NCI-H460 (cell line): ENCODE results near the gene GMIP. TPM values are rescaled to one million over a fixed set of nuclear protein-coding genes. Genes with fewer than 3 reads are reported as not detected.

Source experiments
- DNase-seq: peaks from one replicate; pipeline ENCODE4 v3.0.0-alpha.2; 2016; ENCODE audit warnings: low read depth; ENCODE audit errors: extremely low read depth
- total RNA-seq: library from RNA; depleted of rRNA; stranded (reverse); fragments of >200 nt; shearing (Covaris generic); gene quantifications from 2 replicates; pipeline ENCODE4 v1.2.3, GENCODE V29; 2014

The GMIP gene
- total RNA-seq, 1 experiment from 2014 or later: 4.4 TPM

- no peak for DNase-seq
These were observed 6.8 kb downstream of the GMIP start for GRCh38 chr19:19636573-19637185.

DNA sequence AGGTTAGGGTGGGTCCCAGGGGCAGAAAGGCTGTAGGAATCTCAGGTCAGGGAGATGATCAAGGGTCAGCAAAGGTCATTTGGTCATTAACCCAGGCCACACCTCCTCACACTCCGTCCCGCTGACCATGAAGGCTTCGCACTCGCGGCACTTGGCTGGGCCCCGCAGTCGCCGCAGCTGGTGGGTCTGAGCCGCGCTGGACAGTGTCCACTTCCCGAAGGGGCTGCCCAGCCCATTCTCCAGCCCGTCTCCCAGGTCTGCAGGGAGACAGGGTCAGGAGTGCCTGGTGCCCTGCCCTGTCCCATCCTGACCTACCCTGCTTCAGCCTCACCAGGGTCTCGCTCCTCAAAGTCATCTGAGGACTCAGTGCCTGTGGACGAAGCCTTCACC lies 8.1 kb downstream of the GMIP start:
- DNase-seq: no peak

GRCh38 chr19:19634516-19635312 lies 8.7 kb downstream of the GMIP start:
- no peak for DNase-seq

- DNase-seq: no peak
These were observed 9.5 kb downstream of the GMIP start for GRCh38 chr19:19633711-19634515.

DNA sequence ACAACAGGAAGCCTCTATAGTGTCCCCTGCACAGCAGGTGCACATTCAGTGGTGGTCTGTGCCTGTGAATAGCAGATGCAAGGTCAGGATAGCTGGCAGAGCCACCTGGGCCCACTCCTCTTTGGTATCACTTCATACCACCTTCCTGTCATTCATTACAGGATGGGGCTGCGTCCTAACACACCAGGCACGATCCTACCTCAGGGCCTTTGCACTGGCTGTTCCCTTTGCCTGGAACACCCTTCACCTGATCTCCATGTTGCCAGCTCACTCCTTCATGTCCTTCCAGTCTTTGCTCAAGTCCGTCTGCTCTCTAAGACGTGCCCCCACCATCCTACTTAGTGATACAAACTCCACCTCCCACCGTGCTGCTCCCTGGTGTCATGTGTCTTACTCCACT lies 10.8 kb downstream of the GMIP start:
- DNase-seq: no peak

GRCh38 chr19:19631346-19631745 lies 12.1 kb downstream of the GMIP start:
- no peak for DNase-seq

DNA sequence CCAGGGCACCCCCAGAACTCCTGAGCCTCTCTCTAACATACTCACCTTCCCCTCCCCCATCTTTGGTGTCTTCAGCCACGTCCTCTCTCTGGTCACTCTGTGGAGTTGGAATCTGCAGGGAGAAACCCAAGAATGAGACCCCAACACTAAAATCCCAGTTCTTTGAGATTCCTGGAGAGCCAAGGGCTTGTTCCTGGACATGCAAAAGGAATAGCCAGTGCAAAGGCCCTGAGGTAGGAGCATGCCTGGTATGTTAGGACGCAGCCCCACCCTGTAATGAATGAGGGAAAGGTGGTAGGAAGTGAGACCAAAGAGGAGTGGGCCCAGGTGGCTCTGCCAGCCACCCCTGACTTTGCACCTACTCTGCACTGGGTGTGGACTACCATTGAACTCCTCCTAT lies 13.0 kb downstream of the GMIP start:
- no peak for DNase-seq

- DNase-seq: no peak
These were observed 13.4 kb downstream of the GMIP start for GRCh38 chr19:19630062-19630414.

DNA sequence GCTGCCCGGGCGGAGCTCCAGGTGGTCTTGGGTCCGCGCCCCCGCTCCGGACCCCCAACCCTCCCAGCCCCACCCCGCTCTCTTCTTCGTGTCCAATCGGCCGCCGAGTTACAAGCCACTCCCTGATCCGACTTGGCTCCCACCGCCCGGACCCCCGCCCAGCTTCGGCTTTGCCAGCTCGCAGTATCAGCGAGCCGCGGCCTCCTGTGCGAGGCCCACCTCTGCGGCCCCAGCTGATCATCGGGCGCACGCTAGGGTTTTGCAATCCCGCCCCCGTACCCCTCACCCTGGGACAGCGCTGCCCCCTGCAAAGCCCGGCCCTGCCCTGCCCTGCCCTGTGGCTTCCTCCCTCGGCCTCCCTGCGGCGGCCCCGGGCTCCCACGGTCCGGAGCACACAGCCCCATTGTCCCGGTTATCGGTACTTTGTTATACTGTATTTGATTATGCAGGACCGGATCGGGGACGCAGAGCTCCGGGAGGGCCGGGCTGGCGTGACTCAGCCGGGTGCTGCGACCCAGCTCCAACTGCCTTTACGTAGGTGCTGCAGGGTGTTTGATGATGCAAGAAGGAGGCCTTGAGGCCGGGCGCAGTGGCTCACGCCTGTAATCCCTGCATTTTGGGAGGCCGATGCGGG lies 14.8 kb downstream of the GMIP start:
- peak; percentile 50 for DNase-seq

GRCh38 chr19:19627621-19628500 lies 15.6 kb downstream of the GMIP start, which contains the start of gene LPAR2:
Gene LPAR2, minus strand, starts transcription at chr19:19628220. Its CDS starts 945 bp downstream, at chr19:19627275.
- DNase-seq: no peak

DNA sequence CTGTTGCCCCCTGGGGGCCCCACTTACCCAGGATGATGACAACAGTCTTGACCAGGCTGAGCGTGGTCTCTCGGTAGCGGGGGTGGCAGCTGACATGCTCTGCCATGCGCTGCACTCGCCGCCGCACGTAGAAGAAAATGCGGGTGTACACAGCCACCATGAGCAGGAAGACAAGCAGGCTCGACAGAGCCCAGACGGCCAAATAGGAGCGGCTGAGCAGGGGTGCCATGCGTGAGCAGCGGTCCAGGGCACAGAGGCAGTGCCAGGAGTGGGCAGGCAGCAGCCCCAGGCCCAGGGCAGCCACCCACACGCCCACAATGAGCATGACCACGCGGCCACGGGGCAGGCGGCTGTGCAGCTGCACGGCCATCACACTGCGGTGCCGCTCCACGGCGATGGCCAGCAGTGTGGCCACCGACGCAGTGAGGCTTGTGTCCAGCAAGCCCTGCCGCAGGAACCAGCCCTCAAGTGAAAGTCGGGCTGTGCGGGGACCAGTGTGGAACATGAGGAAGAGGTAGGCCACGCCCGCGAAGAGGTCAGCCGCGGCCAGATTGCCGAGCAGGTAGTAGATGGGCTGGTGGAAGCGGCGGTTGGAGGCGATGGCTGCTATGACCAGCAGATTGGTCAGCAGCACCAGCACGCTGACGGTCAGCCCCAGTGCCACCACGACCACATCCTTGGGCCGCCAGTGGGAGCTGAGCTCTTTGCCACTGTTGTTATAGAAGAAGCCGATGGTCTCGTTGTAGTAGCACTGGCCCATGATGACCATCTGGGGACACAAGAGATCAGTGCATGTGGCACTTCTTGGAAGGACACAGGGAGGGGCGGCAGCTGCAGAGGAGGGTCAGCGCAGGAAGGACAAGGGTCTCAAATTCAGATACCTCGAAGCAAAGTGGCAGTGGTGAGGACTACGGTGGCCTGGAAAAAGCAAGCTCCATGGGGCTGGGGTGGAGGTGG lies 16.7 kb downstream of the GMIP start:
- no peak for DNase-seq

- DNase-seq: no peak
These were observed 19.4 kb downstream of the GMIP start for GRCh38 chr19:19624032-19624570.

DNA sequence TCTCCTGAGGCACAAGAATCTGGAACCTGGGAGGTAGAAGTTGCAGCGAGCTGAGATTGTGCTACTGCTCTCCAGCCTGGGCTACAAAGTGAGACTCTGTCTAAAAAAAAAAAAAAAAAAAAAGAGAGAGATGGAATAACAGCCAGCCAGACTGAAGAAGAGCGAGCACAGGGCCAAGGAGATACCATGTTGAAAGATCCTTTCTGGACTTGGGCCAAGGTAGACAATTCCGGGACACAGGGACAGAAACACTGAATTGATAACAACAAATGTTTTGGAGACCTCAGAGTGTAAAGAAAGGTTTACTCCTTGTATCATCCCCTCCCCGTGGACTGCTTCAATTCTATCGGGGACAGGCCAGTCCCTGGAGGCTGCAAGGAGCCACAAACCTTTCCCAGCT lies 20.1 kb downstream of the GMIP start:
- no peak for DNase-seq

GRCh38 chr19:19619849-19620210 lies 23.6 kb downstream of the GMIP start:
- DNase-seq: no peak

- no peak for DNase-seq
These were observed 24.1 kb downstream of the GMIP start for GRCh38 chr19:19619181-19619848.

DNA sequence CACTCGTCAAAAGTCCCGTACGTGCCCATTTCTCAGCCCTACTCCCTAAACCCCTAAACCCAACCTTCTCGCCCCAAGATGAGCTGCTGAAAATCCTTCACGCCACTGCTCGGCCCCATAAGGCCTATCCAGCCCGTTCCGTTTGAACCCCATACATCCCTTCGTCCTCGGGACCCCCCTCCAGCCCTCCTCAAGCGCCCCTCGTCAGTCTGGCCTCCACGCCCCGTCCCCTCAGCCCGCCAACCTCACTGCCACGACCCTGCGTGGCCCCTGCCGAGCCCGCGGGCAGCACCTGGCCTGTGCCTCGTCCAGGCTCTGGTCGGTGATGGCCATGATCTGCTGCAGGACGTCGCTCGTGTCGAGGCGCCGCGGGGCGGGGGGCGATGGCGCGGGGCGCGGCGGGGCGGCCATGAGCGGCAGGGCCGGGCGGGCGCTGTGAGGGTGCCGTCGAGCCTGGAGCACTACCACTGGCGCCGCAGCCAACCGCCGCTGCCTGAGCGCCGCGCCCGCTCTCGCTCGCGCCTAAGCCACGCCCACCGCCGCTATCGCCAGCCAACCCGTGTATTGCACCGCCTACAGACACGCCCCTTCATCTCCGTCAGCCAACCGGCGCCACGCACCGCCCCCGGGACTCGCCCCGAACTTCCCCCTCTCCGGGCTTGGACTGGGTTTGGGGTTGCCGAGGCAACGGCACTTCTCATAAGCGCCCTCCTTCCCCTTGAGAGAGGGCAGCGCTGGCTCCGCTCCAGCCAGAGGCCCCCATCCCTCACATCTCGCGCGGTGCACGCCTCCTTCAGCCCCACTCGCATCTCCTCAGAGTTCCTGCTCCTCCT lies 25.0 kb downstream of the GMIP start, which contains the start of gene PBX4:
Gene PBX4, minus strand, starts transcription at position 469 of the 833 bp plus-strand sequence. Its CDS starts 58 bp downstream, at position 411.
- peak; percentile 85 for DNase-seq

DNA sequence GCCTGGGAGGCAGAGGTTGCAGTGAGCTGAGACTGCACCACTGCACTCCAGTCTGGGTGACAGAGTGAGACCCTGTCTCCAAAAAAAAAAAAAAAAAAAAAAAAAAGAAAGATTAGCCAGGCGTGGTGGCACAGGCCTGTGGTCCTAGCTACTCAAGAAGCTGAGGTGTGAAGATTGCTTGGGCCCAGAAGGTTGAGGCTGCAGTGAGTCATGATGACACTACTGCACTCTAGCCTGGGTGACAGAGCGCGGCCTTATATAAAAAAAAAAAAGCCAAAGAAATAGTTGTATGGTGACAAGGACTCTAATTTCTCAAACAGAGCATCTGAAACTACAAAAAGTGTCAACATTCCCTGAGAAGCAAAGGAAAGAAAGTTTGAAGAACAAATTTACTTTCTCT lies 28.4 kb downstream of the GMIP start:
- DNase-seq: no peak
